NCI-H1694 treated with DMSO at 0.1 percent for 48 hours (cell line): Measurements from ENCODE around the gene LYPD1.

ENCODE experiments used
- DNase-seq: peaks from one replicate; lab custom pipeline; 2025; lab: John Stamatoyannopoulos, UW

The LYPD1 gene

DNA sequence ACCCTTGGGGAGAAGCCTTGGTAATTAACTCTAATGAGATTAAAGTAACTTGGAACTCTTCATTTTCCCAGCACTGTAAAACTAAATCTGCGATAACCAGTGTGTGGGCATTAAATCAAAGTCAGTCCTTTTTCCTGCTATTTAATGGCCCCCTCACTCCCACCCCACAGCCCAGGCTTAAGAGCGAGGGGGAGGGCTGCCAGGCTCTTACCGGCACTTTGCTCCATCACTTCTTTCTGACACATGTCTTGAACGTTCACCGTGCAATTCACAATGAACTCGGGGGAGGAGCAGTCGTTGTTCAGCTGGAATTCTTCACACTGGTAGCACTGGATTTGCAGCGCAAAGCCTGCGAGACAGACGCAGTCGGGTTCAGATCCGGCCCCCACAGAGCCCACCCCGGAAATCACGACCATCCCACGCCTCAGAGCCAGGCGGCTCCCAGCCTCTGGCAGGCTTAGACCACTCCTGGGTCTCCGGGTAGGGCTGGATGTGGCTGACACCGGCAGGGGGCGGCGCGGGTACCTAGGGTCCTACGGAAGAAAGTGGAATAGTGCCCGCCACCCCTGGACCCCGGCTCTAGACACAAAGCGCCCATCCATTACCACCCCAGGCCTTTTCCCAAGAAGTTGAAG lies 1.7 kb downstream of the LYPD1 start:
- DNase-seq: peak; percentile 44

DNA sequence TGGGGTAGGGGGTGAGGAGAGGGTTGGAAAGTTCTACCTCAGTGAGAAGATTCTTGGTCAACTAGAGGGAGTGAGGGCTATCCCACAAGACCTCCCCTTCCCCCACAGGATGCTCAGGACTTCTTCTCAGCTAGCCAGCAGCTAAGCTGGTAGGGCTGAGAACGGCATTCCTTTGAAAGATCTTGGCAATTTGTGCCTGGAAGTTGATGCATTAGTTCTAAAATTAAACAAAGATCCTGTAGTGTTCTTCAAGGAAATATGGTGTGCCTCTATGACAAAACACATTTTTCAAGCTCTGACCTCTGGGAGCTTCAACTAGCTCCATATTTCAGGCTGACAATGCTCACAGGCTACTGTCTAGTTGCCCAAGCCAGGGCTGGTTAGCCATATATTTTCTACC lies 2.3 kb downstream of the LYPD1 start:
- no peak for DNase-seq

GRCh38 chr2:132665401-132666140 lies 4.4 kb downstream of the LYPD1 start:
- no peak for DNase-seq

DNA sequence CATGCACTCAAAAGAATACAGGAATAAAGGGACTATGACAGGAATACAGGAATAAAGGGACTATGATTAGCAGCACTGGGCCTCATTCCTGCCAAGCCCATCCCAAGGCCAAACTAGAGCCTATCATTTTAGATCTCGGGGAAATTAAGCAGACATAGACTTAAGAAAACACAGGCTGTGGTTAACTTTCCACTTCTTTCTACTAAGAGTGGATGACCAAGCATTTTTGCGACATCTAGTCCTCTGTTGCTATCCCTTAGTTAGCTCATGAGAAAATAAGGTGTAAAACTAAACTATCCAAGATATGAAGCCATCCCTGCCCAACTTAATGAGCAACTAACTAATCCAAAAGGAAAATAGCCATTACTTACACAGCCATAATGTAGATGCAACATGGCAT lies 5.9 kb downstream of the LYPD1 start:
- DNase-seq: no peak

- DNase-seq: no peak
Measured at GRCh38 chr2:132662732-132663131, 7.3 kb downstream of the LYPD1 start.

DNA sequence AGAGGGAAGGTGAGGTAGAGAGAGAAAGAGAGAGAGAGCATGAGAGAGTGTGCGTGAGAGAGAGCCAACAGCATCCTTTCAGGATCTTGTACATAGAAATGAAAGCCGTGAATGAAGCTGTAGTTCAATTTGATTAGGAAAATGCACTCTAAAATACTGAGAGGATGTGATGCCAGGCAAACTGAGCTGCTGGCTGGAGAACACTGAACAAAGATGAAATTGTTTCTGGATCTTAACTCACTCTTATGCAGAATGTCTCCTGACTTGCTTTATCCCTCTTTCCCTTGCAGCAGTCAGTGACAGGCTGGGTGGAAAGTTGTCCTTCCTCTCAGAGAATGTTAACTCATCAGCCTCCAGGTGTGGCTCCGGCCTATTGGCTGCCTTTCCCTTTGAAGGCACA lies 10.7 kb downstream of the LYPD1 start:
- DNase-seq: no peak

DNA sequence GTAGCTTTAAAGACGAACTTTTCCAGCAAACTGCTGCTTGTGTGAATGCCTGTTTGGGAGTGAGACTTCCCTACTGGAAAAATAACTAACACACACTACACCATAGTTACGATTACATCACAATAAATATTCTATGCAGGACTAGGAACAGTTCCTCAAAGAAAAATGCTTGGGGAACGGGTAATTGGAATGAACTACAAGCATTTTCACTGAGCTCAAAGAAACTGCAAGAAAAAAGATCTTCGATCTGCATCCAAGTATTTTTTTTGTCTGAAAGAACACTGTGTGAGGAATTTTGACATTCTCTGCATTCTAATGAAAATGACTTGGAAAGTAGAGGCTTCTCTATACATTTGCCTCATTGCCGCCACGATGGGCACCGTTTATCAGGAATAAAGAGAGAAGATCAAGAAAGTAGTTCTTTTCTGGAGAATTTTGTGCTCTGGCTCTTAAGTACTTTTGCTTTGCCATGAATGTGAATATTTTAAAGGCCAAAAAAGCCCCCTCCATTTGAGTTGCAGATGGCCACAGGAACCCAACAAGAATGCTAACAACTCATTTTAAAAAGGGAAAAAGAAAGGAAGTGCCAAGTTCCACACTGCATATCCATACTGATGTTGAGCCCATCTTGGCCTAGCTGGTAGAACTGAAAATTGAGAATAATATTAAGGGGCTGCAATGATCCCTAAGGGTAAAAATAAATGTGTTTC lies 13.6 kb downstream of the LYPD1 start:
- DNase-seq: no peak

GRCh38 chr2:132654968-132655367 lies 15.0 kb downstream of the LYPD1 start:
- no peak for DNase-seq

- DNase-seq: no peak
Measured at GRCh38 chr2:132654335-132654734, 15.7 kb downstream of the LYPD1 start.

- no peak for DNase-seq
Measured at GRCh38 chr2:132652474-132652873, 17.5 kb downstream of the LYPD1 start.

- no peak for DNase-seq
Measured at GRCh38 chr2:132651115-132652045, 18.6 kb downstream of the LYPD1 start.

GRCh38 chr2:132646540-132647108 lies 23.4 kb downstream of the LYPD1 start:
- DNase-seq: no peak

- DNase-seq: no peak
Measured at GRCh38 chr2:132645722-132646539, 24.1 kb downstream of the LYPD1 start.

- no peak for DNase-seq
Measured at GRCh38 chr2:132645176-132645575, 24.8 kb downstream of the LYPD1 start.

DNA sequence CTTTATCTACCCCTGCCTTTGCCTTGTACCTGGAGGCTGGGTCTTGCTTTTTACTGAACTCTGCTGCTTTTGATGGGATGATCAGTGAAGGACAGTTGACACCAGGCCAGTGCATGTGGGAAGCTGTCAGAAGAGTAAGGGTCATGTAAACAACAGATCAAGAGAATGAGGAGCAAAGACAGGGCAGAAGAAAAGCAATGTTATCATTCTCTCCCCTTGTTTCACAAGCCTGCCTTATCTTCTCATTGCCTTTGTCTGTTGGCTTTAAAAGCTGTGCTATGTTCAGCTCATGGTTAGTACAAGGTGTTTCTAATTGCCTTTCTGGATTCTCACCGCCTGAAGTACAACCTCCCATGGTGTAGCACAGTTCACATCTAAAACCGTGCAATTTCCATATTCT lies 27.6 kb downstream of the LYPD1 start:
- no peak for DNase-seq

DNA sequence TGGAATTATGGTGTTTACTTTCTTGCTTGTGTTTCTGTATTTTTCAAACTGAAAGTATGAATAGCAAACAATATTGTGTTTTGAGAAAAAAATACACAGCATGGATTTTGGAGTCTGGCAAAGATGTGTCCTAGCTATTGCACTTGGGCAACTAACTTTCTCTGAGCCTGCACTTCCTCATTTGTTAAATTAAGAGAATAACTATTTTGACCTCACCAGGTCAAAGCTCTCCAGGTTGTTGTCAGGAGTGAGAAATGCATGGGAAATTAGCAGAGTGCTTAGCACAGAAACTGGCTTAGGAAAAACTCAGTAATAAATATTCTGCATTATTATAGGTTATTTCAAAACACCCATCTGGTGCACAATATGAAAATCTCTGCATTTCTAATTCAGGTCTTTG lies 28.2 kb downstream of the LYPD1 start:
- DNase-seq: no peak

DNA sequence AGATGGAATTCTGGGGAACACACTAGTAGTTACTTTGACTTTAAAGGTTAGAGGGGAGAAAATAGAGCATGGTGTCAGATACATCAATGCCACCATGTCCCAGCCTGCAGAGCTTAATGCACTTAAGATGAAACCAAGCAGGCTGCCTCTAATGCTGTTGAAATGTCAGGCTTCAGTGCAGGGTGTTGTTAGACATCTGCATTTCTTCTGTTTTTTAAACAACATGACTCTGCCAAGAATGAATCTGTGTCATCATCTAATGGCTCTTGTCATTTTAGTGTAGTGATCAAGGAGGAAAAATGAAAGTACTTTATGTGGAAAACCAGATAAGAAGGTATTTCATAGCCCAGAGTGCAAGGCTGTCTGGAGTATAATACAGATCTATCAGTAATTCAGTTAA lies 29.9 kb downstream of the LYPD1 start:
- no peak for DNase-seq

- DNase-seq: no peak
Measured at GRCh38 chr2:132638313-132639040, 31.5 kb downstream of the LYPD1 start.

GRCh38 chr2:132636346-132636745 lies 33.7 kb downstream of the LYPD1 start:
- DNase-seq: no peak

GRCh38 chr2:132633635-132634034 lies 36.4 kb downstream of the LYPD1 start:
- DNase-seq: no peak
